Pulmonary artery endothelial cell (primary cell): ENCODE results near the gene HIPK2. TPM values are rescaled to one million over a fixed set of nuclear protein-coding genes. Genes with fewer than 3 reads are reported as not detected.

ENCODE experiments used
- DNase-seq: peaks from one replicate; pipeline ENCODE4 v3.0.0-alpha.2; 2011; ENCODE audit warnings: low read depth, low spot score
- total RNA-seq: library from RNA; depleted of rRNA; stranded (reverse); fragments of >200 nt; gene quantifications from 2 replicates; pipeline ENCODE4 v1.2.3, GENCODE V29; 2014

Gene HIPK2
- total RNA-seq, 1 donor from 2014 or later, result 10.6 TPM

DNA sequence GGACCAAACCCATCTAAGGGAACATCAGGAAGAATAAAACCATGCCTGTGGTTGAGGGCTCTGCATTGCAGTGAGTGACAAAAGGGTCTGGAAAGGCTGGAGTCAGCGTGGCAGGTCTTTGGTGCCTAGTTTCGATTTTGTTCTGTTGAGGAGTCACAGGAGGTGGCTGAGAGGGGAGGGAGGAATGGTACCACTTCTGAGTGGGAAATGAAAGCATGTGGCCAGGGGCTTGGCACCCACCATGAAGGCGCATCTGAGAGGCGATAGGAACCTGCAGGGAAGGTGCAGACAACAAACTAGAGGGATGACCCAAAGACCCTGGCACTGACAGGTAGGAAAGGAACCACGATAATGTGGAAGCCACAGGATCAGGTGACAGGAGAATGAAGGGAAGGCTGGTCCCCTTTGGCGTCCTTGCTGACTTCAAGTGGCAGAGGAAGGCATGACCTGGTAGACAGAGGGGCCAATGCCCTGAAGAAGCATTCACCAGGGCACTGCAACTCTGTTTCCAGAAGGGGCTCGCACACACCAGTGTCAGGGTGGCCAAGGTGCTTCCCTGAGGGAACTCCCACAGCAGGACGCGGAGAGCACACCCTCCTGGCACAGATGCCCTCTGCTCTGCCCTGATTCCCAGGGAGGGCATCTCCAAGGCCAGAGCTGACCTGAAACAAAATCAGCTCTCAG is 41.7 kb downstream of the HIPK2 start:
- DNase-seq, result no peak

DNA sequence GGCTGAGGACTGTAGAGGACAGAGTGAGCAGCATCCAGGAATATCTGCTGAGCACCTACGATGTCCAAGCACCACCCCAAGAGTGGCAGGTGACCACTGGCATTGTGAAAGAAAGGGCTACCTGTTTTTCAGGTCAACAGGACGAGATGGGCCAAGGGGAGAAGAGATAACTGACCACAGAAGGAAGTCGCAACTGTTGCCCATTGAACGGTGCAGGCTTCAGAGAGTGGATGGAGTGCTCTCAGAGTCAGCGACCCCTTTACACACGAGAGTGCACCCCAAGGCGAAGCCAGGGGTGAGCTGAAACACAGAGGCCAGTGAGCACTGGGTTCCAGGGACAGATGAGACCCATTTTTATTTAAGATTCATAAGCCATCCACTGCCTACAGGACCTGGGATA is 42.3 kb downstream of the HIPK2 start:
- no peak for DNase-seq

DNA sequence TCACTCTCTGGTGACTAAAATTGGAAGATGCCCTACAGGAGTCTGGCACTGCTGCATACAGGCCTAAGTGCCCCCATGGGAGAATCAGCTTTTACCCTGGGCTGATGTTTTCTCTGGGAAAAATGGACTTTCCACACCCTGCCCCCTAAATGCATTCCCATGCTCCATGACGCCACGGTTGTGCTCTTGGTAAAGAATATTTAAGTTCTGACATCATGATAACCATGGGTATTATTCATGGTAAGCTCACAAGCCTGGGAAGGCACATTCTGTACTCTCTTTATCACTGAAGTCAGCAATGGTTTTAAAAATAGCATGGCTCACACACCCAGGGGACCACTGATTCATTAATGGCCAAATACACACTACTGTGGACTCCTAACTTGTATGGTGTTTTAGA is 43.4 kb downstream of the HIPK2 start:
- DNase-seq, result no peak

DNA sequence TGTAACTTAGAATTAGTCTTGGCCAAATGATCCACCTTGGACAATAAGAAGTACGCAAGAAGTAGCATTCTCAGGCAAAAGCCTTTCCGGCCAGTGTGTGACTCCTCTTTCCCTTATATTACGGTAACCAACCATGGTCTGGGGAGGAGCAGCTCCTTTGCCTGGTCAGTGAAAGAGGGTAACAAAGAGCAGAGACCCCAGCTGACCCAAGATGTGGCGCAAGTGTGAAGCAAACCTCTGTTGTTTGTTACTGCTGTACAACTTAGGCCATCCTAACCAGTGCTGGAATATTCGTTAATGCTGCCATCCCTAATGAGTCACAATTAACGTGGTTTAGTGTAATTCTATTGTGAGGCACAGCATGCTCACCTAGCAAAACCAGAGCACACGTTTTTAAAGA is 44.0 kb downstream of the HIPK2 start:
- DNase-seq, result no peak

DNA sequence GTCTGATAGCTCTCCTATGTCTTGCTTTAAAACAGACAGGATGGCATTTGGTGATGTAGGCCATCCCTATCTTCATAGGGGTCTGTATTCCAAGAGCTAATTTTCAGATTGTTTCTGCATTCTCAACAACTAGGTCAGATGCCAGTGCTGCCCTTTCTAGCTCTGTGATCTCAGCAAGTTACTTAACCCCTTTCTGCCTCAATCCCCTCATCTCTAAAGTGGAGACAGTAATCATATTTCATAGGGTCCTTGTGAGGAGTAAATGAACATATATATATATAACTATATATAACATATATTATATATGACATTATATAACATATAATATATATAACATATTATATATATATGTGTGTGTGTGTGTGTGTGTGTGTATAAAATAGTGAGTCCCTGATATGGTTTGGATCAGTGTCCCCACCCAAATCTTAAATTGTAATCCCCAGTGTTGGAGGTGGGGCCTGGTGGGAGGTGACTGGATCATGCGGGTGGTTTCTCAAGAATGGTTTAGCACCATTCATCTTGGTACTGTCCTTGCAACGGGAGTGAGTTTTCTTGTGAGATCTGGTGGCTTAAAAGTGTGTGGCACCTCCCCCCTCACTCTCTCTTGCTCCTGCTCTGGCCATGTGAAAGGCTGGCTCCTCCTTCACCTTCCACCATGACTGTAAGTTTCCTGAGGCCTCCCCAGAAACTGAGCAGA is 45.2 kb downstream of the HIPK2 start:
- DNase-seq, result no peak

DNA sequence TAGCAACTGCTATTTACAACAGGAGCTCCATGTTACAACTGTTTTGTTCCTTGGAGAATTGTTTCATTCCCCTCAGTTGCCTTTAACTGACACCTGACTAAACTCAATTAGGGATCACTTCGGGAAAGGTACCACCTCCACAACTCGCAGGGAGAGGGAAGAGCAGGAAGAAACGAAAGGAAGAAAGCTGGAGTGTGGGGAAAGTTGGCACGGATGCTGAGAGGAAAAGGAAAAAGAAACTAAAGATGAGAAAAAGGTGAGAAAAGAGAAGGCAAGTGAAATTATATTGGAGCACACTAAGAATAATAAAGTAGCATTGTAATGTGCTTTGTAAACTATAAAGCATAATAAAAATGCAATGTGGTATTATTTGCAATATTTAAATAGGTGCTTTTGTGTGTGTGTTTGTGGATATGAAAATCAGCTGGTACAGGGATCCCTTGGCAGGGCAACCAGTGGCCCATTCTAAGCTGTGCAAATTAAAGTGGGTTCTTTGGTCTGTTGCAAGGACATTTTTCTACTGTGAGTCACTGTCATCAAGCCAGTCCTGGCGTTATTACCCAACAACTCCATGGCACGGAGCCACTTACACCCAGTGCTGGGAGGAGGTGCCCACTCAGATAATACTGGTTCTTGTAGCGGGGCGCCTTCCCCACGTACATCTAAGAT is 45.9 kb downstream of the HIPK2 start:
- peak; percentile 45 for DNase-seq

DNA sequence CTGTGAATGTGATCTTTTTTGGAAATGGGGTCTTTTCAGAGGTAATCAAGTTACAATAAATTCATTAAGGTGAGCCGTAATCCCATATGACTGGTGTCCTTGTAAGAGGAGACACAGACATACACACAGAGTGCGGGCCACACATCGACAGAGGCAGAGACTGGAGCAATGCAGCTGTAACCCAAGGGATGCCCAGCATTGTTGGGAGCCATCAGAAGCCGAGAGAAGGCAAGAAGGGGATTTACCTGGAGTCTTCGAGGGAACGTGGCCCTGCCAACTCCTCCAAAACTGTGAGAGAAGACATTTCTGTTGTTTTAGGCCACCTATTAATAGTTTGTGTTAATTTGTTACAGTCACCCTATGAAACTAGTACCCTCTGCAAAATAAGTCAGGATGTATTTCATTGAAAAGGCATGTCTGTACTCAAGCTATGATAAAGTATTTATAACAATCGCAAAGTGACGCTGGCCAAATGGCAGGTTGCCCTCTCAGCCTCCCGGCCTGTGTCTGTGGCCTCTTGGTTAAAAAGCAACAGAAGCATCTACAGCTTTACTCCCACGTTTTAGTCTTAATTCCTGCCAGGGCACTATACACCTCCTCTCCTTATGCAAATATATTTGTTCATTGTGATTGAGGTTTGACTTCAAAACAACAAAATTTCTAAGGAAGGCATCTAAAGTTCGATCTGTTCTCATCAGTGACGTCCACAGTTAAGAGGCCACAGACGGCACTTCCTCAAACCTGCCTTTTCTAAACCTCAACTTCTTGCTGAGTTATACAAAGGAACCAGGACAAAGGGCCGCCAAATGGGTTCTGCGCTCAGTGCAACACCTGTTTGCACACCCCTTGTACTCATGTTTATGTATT is 46.8 kb downstream of the HIPK2 start:
- no peak for DNase-seq

DNA sequence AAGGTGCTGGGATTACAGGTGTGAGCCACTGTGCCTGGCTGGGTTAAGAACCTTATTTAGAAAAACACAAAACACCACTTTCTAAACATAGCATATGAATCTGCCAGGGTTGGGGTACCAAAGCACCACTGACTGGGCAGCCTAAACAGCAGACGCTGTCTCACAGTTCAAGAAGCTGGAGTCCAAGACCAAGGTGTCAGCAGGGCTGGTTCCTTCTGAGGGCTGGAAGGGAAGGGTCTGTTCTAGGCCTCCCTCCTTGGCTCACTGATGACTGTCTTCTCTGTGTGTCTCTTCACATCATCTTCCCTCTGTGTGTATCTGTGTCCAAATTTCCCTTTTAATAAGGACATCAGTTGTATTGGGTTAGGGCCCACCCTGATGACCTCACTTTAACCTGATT is 49.6 kb downstream of the HIPK2 start:
- no peak for DNase-seq

DNA sequence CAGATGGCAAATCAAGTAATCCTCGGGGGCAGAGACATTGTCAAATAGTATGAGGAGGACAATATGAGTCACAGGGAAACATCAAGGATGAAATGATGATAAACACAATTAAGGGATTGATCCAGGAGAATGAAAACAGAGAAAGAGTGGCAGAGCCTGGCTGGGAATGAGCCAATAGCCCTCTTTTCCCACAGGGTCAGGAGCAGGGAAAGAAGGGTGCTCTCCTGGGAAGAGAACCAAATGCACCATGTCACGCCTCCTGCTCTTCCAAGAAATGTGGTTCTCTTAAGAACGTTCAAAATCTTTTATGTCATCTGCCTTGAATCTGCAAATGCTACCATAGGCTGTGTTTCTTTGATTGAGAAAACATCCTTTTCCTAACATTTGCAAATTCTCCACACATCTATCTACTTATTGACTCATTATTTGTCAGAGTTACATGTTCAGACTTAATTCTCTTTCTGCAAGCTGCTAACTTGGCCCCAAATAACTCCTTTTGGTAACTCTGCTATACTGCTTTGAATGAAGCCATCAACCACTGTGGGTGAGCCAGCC is 50.6 kb downstream of the HIPK2 start:
- DNase-seq, result no peak

DNA sequence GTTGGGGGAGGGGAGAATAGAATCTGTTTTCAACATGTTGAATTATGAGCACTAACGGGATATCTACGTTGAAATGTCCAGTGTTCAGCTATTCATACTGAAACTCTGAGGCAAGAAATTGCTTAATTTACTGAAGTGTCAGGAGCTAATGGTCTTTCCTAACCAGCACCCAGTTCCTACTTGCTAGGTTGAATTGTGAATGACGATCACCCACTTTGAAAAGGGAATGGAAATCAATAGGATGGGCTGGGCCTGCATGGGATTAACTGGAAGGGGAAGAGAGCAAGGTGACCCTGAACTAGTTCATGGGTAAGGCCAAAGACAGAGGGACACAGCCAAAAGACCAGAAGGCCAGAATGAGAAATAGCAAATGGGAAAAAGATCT is 51.3 kb downstream of the HIPK2 start:
- DNase-seq, result no peak

DNA sequence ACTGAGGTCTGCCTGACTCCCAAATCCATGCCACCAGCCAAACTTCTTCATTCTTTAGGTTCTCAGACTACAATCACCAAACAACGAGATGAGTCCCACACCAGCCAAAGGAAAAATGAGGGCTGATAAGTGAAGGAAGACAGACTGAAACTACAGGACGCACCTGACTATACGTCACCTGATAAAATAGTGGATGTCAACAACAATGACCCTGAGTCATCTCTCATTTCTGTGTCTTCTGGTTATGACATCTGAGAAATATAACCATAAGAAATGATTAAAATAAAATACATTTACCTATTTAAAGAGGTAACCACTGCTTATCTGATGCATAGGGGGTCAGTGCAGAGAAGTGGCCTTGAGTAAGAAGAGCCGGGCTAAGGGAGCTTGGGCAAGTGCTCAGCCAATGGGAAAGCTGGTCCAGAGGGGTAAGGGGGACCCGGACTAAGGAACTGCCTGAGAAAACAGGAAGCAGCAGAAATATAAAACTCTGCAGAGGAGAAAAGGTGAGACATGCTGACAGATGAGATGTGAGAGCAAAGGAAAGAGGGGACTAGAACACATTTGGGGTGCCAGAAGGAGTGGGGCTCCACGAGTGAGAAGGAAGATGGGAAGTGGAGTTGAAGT is 51.8 kb downstream of the HIPK2 start:
- no peak for DNase-seq

DNA sequence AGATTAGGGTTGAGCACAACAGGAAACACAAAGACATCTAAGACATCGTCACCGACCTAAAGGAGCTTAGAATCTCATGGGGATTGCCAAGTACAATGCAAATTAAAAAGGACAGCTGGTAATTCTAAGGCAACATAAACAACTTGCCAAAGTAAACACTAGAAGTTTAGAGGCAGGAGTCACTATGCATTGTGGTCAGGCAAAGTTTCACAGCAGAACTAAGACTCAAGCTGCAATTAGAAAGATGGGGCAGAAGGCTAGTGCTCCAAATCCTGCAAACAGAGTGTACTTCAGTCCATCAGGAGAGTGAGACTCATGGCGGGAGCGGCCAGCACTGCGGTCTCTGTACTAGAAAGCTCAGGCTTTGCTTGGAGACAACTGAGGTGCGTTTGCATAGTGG is 52.7 kb downstream of the HIPK2 start:
- DNase-seq, result no peak

DNA sequence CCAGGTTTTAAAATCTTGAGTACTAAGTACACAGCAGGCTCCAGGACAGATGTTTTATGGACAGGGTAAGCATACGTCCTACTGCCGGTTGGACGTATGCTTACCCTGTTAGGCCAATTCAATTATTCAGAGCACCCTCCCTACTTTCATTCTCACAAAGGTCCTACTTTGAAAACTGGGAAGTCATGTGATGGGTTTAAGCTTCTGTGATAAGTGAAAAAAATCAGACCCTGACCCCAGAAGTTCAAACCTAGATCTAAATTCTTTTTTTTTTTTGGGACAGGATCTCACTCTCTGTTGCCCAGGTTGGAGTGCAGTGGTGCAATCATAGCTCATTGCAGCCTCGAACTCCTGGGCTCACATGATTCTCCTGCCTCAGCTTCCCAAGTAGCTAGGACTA is 55.2 kb downstream of the HIPK2 start:
- DNase-seq, result no peak

DNA sequence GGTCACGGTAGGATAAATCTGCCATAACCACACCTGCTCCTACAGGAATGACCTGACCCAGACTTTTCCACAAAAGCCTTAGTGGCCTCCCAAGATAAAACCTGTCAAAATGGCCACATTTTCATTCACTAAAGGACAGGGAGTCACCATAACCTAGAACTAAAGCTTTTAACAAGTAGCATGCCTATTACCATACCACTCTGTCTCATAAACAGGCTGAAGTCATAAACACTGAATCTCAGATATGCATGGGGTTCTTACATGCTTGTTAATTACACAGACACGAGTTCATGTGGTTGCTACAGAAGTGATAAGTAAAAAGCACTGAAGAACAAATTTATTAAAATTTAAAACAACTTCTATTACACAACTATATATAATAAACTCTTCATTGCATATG is 56.0 kb downstream of the HIPK2 start:
- no peak for DNase-seq

DNA sequence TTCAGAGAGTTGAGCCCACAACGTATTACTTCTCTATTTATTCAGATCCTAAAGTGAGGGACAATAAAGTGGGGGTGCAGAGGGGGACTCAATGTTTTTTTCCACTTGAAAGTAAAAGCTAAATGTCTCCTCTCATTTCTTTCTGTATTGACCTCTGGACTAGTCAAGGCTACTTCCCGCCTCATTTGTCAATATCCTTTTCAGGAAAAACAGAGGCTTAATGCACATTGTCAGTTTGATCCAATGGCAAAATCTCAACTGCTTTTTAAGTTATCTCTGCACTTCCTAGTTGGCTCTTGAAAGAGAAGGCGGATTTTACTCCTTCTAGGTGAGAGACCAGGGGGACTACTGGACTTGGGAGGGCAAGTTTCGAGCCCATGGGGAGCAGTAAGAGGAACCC is 56.4 kb downstream of the HIPK2 start:
- DNase-seq, result no peak

DNA sequence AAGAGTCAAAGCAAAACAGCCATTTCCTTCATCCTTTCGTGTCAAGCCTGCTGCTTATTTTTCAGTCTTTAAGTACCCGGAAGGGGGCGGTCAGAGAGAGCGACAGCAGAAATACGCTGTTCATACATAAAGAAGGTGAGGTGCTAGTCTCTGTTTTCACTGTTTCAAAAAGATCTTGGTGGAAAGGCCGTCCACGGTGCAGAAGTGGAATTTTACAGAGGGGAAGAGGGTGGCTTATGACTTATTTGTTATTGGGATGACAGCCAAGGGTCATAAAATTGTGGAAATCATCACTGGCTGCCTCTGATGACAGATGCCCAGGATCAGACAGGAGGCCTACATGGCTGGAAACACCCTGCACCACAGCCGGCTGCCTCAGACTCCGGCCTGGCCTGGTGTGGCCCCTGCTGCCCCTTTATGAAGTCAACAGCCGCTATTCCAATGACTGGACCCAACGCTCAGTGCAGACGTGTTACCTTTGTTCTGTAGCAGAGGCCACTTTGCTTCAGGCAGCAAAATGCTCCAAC is 57.0 kb downstream of the HIPK2 start:
- DNase-seq, result no peak

DNA sequence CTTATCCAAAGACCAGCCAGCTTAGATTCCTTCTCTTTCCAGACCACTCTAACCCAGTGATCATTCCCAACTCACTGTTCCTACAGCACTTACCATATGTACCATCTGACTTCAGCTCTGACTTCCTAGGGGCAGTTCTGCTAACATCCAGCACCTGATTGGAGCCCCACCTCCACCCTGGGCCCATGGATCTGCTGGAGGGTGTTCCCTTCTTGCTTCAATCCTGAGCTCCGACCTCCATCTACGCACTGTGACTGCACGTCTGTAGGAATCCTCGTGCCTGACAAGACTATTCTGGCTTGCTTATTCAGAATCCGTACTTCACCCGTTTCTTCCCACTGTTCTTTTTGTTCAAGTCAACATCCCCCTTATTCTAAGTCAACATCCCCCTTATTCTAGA is 57.6 kb downstream of the HIPK2 start:
- DNase-seq, result no peak

DNA sequence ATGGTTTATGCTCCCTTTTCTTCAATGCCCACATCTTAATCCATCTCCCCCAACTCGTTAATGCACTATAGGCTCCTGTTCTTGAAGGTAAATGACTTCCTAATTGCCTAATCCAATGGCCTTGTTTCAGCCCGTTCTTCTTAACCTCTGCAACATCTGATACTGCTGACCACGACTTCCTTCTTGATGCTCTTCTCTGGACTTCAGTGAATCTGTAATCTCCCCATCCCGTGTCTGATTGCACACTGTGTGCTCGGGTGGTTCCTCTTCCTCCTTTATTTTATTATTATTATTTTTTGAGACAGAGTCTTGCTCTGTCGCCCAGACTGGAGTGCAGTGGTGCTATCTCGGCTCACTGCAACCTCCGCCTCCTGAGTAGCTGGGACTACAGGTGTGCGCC is 58.9 kb downstream of the HIPK2 start:
- no peak for DNase-seq

DNA sequence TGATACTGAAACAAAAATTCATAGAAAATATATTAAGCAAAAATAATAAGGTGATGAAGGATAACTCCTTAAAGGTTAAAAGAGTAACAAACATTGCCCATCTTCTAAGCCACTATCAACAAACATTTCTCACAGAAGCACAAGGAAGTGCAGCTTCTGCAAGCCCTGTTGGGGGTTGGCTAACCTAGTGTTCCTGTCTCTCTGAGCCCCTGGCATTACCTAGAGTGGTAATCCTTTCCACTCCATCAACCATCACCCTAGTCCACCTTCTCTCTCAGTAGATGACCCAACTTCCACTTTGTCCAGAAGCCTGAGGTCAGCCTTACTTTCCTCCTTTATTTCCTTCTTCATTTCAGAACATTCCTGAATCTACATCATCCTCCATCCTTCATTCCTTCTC is 59.7 kb downstream of the HIPK2 start:
- DNase-seq, result no peak

DNA sequence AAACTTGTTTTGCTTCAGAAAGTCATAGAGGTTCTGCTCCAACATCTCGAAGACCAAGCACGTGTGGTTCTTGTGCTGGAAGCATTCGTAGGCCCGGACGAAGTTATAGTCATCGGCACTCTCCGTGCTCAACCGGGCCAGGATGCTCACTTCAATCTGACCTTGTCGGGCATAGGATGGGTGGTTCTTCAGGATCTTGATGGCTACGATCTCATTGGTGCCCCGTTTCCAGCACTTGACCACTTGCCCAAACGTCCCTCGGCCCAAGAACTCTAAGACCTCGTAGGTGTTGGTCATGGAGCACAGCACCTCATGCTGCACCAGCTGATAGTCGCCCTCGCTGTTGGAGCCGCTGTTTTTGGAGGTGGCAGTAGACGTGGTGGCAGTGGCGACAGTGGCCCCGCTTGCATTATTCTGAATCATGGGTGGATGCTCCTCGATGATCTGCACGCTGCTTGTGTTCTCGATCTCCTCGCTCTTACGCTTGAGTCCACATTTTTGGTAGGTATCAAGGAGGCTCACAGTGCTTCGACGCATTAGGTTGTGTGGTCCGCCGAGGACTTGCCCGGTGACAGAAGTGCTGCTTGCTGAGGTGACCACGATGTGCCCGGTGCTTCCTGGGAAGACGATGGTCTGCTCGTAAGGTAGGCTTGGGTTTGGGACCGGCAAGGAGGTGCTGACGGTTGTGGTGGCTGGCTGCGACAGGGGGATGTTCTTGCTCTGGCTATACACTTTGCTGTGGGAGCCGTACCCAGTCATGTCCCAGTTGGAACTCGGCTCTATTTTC is 61.4 kb downstream of the HIPK2 start:
- no peak for DNase-seq
